Measurements from ENCODE around the gene KANK2.
"Not testable (repeated sequence)": the region's sequence is repeated elsewhere in the genome, so short reads cannot be mapped to it uniquely, and the experiment has no call there.

KANK2 gene

DNA sequence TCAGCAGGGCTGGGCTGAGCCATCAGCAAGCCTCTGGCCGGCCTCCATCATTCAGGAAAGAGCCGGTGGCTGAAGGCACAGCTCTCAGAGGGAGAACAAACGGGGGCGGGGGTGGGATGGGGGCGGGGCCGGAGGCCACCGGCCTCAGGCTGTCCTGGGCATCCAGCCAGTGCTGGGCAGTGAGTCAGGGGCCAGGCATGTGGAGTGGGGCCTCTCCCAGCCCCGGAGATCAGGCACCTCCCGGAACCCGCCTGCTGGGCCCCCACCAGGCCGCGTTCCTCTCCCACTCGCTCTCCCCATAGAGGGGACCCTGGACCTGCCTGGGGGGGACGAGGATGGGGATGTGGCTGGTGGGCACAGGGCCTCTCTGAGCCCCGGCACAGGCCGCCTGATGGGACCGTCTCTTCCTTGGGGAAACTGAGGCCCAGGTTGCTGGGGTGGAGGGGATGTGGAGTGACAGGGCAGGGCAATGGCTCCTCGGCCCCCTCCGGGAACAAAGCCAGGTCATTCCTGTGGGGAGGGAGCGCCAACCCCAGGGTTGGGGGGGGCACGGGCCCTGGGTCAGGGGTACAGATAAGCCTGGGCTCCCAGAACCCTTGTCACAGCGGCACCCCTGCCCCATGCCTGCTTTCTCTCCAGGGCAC, 54.7 kb downstream of the KANK2 start:
- no peak for DNase-seq (ENCODE audit: low read depth in 1 of 2, low spot score in 1 of 2)

DNA sequence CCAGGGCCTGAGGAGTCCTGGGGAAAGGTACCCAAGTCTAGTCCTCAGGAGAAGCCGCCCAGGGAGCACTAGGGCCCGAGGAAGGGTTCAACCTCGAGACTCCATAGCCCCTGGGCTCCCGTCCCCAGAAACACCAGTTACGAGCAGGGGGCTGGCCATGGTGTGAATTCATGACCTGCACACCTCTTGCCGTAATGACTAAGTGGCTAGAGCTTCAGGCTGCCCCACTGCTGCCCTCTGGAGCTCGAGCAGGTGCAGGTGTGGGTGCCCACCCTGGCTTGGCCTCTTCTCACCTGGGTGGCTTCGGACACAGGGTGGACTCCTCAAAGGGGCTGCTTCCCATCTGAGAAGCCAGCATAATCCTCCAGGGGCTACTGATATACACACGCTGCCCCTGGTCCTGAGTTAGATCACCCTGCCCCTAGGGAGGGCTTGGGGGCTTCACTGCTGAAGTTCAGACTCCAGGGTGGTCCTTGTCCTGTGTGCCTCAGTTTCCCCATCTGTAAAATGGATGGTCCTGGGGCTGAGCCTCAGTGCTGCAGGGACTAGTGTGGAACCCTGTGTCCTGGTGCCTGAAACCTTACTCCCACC, 55.3 kb downstream of the KANK2 start:
- DNase-seq (ENCODE audit: low read depth in 1 of 2, low spot score in 1 of 2): no peak

DNA sequence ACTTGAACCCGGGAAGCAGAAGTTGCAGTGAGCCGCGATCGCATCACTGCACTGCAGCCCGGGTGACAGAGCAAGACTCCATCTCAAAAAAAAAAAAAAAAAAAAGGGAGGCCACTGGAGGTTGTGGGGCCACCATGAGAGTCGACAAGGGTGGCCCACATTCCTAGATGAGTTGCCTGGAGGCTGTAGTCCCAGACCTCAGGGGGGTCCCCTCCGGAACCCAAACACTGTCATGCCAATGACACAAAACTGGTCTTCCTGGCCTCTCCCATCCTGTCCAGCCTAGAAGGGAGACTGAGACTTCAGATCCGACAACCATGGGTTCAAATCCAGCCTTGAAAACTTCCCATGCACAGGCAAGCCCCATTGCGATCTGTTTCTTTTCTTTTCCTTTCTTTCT, 56.4 kb downstream of the KANK2 start:
- DNase-seq (ENCODE audit: low read depth in 1 of 2, low spot score in 1 of 2): no peak

DNA sequence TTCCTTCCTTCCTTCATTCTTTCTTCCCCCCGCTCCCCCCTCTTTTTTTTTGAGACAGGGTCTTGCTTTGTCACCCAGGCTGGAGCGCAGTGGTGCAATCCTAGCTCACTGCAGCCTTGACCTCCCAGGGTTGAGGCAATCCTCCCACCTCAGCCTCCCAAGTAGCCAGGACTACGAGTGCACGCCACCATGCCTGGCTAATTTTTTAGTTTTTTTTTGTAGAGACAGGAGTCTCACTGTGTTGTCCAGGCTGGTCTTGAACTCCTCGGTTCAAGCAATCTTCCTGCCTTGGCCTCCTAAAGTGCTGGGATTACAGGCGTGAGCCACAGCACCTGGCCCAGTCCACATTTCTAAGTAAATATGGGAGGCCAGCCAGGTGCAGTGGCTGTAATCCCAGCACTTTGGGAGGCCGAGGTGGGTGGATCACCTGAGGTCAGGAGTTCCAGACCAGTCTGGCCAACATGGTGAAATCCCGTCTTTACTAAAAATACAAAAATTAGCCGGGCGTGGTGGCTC, 57.3 kb downstream of the KANK2 start:
- DNase-seq (ENCODE audit: low read depth in 1 of 2, low spot score in 1 of 2): not testable (repeated sequence)

DNA sequence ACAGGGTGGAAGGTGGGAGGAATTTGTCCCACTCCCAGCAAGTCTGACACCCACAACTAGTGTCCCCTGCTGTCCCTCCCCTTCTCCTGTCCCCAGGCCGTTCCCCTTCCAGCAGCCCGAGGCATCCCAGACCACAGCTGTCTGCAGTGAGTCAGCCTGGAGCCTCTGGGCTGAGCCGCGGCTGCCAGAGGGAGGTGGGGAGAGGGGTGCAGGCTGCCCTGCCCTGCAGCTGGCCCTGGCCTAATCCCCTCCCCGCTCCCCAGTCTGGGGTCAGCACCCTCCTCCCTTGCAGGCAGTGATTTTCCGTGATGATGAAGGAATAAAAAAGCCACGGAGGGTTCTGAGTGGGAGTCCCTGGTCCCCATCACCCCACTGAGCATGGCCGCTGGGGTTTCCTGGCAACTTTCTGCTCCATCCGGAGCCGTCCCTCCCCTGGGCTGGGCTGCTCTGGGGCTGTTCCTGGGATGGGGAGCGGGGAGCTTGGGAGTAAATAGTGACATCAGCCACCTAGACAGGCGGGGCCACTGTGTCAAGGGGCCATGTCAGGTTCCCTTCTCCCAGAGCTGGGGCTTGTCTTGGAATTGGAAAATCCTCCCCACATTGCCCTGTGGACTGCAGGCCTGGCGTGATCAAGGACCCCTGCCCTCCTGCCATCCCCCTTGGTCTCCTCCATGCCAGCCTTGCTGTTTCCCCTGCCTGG, 58.6 kb downstream of the KANK2 start:
- no peak for DNase-seq (ENCODE audit: low read depth in 1 of 2, low spot score in 1 of 2)

DNA sequence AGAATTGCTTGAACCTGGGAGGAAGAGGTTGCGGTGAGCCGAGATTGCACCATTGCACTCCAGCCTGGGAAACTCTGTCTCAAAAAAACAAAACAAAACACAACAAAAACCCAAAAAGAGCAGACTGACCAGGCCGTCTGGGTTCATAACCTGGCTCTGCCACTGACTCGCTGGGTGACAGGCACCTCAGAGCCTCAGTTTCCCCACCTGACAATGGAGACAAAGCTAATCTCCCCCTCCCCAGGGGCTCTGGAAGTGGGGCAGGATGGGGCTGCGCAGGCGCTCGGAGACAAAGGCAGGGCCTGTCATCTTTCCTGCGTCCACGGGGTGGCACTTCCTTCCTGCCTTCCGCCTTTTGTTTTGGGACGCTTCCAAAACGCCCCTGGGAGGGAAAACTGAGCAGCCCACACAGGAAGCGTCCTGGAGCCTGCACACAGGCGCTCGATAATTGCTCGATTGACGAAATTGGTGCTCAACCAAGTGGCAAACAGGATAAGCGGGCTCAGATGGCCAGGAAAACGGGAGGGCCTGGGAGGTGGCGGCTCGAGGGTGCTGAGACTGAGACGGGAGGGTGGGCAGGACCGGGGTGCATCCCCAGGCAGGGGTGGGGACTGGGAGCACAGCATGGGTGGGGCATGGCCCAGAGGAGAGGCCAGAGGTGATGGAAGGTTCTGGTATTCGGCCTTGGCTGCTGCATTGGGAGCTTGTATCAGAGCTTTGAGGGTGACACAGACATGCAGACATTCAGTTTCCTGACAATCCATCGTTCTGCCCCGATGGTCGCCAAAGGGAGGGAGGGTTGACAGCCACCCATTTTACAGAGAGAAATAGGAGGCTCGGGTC, 59.6 kb downstream of the KANK2 start:
- DNase-seq (ENCODE audit: low read depth in 1 of 2, low spot score in 1 of 2): peak; percentile 12 to 21

DNA sequence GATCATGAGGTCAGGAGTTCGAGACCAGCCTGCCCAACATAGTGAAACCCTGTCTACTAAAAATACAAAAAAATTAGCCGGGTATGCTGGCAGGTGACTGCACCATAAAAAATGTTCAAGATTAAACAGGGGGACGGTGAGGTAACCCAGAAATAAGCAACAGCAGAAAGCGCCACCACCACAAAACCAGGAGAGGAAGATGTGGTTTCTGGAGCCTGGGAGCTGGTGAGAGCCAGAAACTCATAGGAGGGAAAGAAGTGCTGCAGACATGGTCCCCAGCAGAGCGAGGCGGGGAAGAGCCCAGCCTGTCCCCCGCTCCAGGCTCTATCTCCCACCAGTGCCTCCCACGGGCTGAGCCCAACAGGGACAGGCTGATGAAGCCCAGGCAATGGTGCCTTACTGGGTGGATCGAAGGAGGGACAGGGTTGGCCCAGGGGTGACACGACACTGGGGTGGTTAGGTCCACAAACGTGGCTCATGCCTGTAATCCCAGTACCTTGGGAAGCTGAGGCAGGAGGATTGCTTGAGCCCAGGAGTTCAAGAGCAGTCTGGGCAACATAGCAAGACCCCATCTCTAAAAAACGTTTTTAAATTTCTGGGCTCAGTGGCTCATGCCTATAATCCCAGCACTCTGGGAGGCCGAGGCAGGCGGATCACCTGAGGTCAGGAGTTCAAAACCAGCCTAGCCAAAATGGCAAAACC, 60.8 kb downstream of the KANK2 start:
- DNase-seq (ENCODE audit: low read depth in 1 of 2, low spot score in 1 of 2): no peak

DNA sequence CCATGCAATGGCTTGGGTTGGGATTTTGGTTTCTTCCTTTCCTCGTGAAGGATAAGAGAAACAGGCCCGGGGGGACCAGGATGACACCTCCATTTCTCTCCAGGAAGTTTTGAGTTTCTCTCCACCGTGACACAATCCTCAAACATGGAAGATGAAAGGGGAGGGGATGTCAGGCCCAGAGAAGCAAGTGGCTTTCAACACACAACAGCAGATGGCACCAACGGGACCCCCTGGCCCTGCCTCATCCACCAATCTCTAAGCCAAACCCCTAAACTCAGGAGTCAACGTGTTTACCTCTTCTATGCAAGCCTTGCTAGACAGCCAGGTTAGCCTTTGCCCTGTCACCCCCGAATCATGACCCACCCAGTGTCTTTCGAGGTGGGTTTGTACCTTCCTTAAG, 65.9 kb downstream of the KANK2 start:
- no peak for DNase-seq (ENCODE audit: low read depth in 1 of 2, low spot score in 1 of 2)

DNA sequence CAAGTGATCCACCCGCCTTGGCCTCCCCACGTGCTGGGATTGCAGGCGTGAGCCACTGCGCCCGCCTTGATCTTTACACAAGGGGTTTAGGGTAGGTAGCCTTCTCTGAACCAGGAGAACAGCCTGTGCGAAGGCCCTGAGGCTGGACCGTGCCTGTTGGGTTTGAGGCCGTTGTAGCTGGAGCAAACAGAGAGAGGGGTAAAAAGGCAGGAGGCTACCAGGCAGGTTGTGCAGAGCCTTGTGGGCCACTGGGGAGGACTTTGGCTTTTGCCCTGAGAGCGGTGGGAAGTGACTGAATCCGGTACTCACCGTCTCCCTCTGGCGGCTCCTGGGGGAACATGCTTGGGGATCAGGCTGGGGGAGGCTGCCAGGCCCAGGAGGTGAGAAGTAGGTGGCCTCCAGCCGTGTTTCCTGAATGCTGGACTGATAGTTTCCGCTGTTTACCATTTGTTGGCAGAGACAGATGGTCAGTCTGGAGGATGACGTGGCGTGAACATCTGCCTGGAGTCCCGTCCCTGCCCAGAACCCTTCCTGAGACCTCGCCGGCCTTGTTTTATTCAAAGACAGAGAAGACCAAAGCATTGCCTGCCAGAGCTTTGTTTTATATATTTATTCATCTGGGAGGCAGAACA, 66.4 kb downstream of the KANK2 start:
- DNase-seq (ENCODE audit: low read depth in 1 of 2, low spot score in 1 of 2): peak; percentile 45 to 56

DNA sequence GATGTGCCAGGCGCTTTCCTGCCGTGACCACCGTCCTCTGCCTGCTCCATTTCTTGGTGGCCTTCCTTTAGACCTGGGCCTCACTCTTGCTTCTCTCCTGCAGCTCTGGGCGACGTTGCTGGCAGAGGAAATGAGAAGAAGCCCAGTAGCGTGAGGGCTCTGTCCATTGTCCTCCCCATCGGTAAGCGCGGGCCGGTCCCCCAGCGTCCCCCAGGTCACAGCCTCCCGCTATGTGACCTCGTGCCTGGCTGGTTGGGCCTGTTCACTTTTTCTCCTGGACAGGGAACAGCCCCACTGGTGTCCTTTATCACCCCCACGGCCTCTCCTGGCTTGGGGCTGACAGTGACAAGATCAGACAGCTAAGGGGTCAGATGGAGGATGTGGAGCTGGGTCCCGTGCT, 69.4 kb downstream of the KANK2 start:
- DNase-seq (ENCODE audit: low read depth in 1 of 2, low spot score in 1 of 2): no peak

DNA sequence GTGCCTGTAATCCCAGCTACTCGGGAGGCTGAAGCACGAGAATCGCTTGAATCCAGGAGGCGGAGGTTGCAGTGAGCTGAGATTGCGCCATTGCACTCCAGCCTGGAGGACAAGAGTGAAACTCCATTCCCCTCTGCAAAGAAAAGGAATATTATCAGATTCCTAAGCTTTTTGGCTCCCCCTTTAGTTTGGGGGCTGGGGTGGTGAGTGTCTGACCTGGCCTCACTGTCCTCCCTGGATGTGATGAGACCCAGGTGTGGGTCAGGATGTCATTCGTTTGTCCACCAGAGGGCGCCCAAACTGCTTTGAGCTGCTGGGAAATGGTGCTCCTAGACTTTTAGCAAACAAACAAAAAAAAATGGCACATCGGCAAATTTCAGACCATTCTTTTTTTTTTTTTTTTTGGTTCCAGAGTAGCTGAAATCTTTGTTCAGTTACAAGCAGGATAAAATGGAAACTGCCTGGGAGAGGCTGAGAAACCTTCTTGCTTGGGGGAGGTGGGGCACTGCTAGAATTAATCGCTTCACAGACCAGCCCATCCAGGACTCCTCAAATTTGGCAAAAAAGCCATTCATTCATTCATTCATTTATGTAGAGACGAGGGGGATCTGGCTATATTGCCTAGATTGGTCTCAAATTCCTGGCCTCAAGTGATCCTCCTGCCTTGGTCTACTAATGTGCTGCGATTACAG, 71.2 kb downstream of the KANK2 start:
- DNase-seq (ENCODE audit: low read depth in 1 of 2, low spot score in 1 of 2): peak; percentile 53 to 60

DNA sequence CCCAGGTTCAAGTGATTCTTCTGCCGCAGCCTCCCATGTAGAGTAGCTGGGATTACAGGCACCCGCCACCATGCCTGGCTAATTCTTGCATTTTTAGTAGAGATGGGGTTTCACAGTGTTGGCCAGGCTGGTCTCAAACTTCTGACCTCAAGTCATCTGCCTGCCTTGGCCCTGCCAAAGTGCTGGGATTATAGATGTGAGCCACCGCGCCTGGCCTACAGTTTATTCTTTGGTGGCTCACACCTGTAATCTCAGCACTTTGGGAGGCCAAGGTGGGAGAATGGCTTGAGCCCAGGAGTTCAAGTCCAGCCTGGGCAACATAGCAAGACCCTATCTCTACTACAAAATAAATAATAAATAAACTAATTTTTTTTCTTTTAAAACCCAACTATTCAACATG, 73.2 kb downstream of the KANK2 start:
- not testable (repeated sequence) for DNase-seq (ENCODE audit: low read depth in 1 of 2, low spot score in 1 of 2)

DNA sequence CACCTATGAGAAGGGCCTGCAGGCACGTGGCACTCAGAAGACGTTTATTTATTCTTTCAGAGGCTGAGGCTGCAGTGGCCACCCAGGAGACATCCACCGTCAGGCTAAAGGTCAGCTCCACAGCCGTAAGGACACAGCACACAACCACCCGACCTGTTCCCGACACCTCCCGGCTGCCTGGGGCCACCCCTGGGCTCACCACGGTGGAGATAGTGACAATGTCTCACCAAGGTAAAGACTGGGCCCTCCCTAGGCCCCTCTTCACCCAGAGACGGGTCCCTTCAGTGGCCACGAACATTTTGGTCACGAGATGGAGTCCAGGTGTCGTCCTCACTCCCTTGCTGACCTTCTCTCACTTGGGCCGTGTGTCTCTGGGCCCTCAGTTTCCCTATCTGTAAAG, 74.2 kb downstream of the KANK2 start:
- no peak for DNase-seq (ENCODE audit: low read depth in 1 of 2, low spot score in 1 of 2)

DNA sequence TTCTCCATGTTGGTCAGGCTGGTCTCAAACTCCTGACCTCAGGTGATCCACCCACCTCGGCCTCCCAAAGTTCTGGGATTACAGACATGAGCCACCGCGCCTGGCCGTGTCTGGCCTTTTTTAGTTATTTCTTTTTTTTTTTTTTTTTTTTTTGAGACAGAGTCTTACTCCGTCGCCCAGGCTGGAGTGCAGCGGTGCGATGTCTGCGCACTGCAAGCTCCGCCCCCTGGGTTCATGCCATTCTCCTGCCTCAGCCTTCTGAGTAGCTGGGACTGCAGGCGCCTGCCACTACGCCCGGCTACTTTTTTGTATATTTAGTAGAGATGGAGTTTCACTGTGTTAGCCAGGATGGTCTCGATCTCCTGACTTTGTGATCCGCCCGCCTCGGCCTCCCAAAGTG, 75.4 kb downstream of the KANK2 start:
- not testable (repeated sequence) for DNase-seq (ENCODE audit: low read depth in 1 of 2, low spot score in 1 of 2)

DNA sequence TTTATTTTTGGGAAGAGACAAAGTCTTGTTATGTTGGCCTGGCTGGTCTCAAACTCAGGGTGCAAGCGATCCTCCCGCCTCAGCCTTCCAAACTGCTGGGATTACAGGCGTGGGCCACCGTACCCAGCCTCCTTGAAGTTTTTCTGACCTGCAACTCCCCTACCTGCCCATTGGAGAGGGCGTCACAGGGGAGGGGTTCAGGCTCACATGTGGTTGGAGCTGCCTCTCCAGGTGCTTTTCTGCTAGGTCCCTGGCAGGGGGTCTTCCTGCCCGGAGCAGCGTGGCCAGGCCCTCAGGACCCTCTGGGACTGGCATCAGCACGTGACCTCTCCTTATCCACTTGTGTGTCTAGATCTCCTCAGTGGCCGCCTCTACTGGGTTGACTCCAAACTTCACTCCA, 80.8 kb downstream of the KANK2 start:
- DNase-seq (ENCODE audit: low read depth in 1 of 2, low spot score in 1 of 2): no peak

DNA sequence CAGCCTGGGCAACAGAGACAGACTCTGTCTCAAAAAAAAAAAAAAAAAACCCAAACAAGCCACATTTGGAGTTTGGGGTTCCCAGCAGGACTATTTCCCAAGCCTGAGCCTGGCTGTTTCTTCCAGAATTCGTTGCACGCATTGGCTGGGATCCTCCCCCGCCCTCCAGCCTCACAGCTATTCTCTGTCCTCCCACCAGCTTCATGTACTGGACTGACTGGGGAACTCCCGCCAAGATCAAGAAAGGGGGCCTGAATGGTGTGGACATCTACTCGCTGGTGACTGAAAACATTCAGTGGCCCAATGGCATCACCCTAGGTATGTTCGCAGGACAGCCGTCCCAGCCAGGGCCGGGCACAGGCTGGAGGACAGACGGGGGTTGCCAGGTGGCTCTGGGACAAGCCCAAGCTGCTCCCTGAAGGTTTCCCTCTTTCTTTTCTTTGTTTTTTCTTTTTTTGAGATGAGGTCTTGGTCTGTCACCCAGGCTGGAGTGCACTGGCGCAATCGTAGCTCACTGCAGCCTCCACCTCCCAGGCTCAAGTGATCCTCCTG, 81.4 kb downstream of the KANK2 start:
- no peak for DNase-seq (ENCODE audit: low read depth in 1 of 2, low spot score in 1 of 2)

DNA sequence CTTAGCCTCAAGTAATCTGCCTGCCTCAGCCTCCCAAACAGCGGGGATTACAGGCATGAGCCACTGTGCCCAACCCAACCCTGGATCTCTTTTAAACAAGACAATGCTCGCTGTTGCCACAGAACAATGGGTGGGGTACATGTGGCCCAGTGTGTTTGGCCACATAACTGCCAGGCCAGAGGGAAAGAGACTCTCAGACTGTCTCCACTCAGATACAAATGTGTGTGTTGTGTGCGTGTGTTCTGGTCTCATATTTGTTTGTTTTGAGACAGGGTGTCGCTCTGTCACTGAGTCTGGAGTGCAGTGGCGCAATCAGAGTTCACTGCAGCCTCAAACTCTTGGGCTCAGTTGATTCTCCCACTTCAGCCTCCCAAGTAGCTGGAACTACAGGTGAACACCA, 82.3 kb downstream of the KANK2 start:
- no peak for DNase-seq (ENCODE audit: low read depth in 1 of 2, low spot score in 1 of 2)

Measured in stimulated activated CD4-positive, alpha-beta T cell treated with anti-CD3 and anti-CD28 coated beads, Interleukin-15, amount 100 ng/mL, for 1 hour (primary cell).